ENCODE data around the gene CDH12.

DNA sequence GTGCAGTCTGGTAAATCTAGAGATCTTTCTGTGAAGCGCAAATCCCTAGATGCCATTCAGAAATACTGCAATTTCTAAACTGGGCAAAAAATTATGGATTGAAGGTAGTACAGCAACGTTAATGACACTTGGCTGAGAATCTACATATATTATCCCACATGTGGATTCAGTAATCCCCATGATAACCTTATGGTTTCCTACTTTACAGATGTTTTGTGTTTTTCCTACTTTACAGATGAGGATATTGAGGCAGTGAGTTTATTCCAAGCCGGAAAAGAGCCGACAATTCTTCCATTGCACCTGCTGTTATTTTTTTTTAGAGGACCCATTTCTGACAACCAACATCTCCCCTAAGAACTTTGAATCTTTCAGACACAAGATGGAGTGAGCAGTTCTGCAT lies 796.5 kb downstream of the CDH12 start:
- TF ChIP-seq, protein P1, sequence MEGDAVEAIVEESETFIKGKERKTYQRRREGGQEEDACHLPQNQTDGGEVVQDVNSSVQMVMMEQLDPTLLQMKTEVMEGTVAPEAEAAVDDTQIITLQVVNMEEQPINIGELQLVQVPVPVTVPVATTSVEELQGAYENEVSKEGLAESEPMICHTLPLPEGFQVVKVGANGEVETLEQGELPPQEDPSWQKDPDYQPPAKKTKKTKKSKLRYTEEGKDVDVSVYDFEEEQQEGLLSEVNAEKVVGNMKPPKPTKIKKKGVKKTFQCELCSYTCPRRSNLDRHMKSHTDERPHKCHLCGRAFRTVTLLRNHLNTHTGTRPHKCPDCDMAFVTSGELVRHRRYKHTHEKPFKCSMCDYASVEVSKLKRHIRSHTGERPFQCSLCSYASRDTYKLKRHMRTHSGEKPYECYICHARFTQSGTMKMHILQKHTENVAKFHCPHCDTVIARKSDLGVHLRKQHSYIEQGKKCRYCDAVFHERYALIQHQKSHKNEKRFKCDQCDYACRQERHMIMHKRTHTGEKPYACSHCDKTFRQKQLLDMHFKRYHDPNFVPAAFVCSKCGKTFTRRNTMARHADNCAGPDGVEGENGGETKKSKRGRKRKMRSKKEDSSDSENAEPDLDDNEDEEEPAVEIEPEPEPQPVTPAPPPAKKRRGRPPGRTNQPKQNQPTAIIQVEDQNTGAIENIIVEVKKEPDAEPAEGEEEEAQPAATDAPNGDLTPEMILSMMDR (IDR thresholded peaks at IDR 0.05), result no peak
- TF ChIP-seq POLR2AphosphoS5 (IDR thresholded peaks at IDR 0.05) (no peak), POLR2A (IDR thresholded peaks at IDR 0.05) (no peak)
